ENCODE data around the gene DHRSX.
"Not testable (repeated sequence)": the region's sequence is repeated elsewhere in the genome, so short reads cannot be mapped to it uniquely, and the experiment has no call there.

Gene DHRSX

DNA sequence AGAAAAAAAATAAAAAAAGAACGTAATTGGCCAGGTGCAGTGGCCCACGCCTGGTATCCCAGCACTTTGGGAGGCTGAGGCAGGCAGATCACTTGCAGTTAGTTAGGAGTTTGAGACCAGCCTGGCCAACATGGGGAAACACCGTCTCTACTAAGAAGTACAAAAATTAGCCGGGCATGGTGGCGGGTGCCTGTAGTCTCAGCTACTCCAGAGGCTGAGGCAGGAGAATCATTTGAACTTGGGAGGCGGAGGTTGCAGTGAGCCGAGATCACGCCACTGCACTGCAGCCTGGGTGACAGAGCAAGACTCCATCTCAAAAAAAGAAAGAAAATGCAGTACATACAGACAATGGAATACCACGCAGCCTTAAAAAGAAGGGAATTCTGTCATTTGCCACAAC lies 150.7 kb downstream of the DHRSX start:
- H3K79me2 ChIP-seq (ENCODE audit: control insufficient read depth, low read length); H3K27me3 ChIP-seq (ENCODE audit: control insufficient read depth, low read length); H3F3A ChIP-seq (ENCODE audit: control insufficient read depth, insufficient read depth); H4K20me1 ChIP-seq (ENCODE audit: control insufficient read depth, insufficient read depth, low read depth, low read length); H3K9me3 ChIP-seq (ENCODE audit: control insufficient read depth, insufficient read depth, low read length); H3K27ac ChIP-seq (ENCODE audit: low read depth, low read length); H3K4me2 ChIP-seq (ENCODE audit: low read length); H3K36me3 ChIP-seq (ENCODE audit: control insufficient read depth, low read length); H3K9me2 ChIP-seq (replicated peaks; ENCODE audit: control insufficient read depth, low read length); H3K4me3 ChIP-seq (ENCODE audit: low read length); H3K4me1 ChIP-seq (ENCODE audit: control insufficient read depth, low read length): not testable (repeated sequence)

DNA sequence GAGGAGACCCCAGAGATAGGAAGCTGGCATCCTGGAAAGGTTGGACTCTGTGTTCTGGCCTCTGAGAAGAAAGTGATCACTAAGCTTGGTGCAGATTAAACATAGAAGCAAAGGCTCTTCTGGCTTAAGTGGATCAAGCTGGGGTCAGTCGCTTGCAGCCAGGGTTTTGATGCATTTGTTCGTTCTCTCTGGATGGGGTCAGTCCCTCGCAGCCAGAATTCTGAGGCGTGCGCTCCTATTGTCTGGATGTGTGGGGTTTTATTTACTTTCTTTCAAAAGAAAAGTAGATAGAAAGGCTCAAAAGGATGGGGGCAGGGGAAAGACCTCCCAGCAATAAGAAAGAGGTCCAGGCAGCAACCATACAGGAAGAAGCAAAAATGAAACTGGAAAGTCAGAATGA lies 152.6 kb downstream of the DHRSX start:
- no peak overlapping the region for H3K4me3 ChIP-seq (ENCODE audit: low read length)
- no peaks in the 10 kb centered on the region for H3K27me3 ChIP-seq (ENCODE audit: control insufficient read depth, low read length)
- peaks cover 5% of the 10 kb centered on the region for H3K4me1 ChIP-seq (ENCODE audit: control insufficient read depth, low read length)
- H3K27ac ChIP-seq (ENCODE audit: low read depth, low read length), result no peak overlapping the region
- no peak overlapping the region for H3K4me2 ChIP-seq (ENCODE audit: low read length)
- no peaks in the 10 kb centered on the region for H3K9me2 ChIP-seq (replicated peaks; ENCODE audit: control insufficient read depth, low read length)
- TF ChIP-seq, protein P1, sequence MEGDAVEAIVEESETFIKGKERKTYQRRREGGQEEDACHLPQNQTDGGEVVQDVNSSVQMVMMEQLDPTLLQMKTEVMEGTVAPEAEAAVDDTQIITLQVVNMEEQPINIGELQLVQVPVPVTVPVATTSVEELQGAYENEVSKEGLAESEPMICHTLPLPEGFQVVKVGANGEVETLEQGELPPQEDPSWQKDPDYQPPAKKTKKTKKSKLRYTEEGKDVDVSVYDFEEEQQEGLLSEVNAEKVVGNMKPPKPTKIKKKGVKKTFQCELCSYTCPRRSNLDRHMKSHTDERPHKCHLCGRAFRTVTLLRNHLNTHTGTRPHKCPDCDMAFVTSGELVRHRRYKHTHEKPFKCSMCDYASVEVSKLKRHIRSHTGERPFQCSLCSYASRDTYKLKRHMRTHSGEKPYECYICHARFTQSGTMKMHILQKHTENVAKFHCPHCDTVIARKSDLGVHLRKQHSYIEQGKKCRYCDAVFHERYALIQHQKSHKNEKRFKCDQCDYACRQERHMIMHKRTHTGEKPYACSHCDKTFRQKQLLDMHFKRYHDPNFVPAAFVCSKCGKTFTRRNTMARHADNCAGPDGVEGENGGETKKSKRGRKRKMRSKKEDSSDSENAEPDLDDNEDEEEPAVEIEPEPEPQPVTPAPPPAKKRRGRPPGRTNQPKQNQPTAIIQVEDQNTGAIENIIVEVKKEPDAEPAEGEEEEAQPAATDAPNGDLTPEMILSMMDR (IDR thresholded peaks at IDR 0.05; ENCODE audit: low read depth, low read length, poor library complexity, severe bottlenecking), result no peak
- TF ChIP-seq EZH2phosphoT487 (IDR thresholded peaks at IDR 0.05; ENCODE audit: borderline replicate concordance, low read length), result no peak
- H3K36me3 ChIP-seq (ENCODE audit: control insufficient read depth, low read length), result no peaks in the 10 kb centered on the region
- H3F3A ChIP-seq (ENCODE audit: control insufficient read depth, insufficient read depth), result no peaks in the 10 kb centered on the region
- no peaks in the 10 kb centered on the region for H3K9me3 ChIP-seq (ENCODE audit: control insufficient read depth, insufficient read depth, low read length)
- H4K20me1 ChIP-seq (ENCODE audit: control insufficient read depth, insufficient read depth, low read depth, low read length), result no peaks in the 10 kb centered on the region
- H3K79me2 ChIP-seq (ENCODE audit: control insufficient read depth, low read length), result no peaks in the 10 kb centered on the region

GRCh38 chrX:2346158-2346557 lies 154.6 kb downstream of the DHRSX start:
- Histone ChIP-seq H4K20me1 (ENCODE audit: control insufficient read depth, insufficient read depth, low read depth, low read length) (no peaks in the 10 kb centered on the region), H3K9me2 (replicated peaks; ENCODE audit: control insufficient read depth, low read length) (no peaks in the 10 kb centered on the region), H3K27me3 (ENCODE audit: control insufficient read depth, low read length) (no peaks in the 10 kb centered on the region), H3K9me3 (ENCODE audit: control insufficient read depth, insufficient read depth, low read length) (no peaks in the 10 kb centered on the region), H3K4me2 (ENCODE audit: low read length) (no peak overlapping the region), H3K4me3 (ENCODE audit: low read length) (no peak overlapping the region), H3K27ac (ENCODE audit: low read depth, low read length) (no peak overlapping the region), H3K79me2 (ENCODE audit: control insufficient read depth, low read length) (no peaks in the 10 kb centered on the region), H3K4me1 (ENCODE audit: control insufficient read depth, low read length) (peaks cover 5% of the 10 kb centered on the region), H3K36me3 (ENCODE audit: control insufficient read depth, low read length) (no peaks in the 10 kb centered on the region), H3F3A (ENCODE audit: control insufficient read depth, insufficient read depth) (no peaks in the 10 kb centered on the region)
- TF ChIP-seq EZH2phosphoT487 (IDR thresholded peaks at IDR 0.05; ENCODE audit: borderline replicate concordance, low read length), result no peak
- TF ChIP-seq, protein P1 (IDR thresholded peaks at IDR 0.05; ENCODE audit: low read depth, low read length, poor library complexity, severe bottlenecking), result no peak

- no peaks in the 10 kb centered on the region for H3K79me2 ChIP-seq (ENCODE audit: control insufficient read depth, low read length)
- H3K4me3 ChIP-seq (ENCODE audit: low read length), result no peak overlapping the region
- peaks cover 5% of the 10 kb centered on the region for H3K4me1 ChIP-seq (ENCODE audit: control insufficient read depth, low read length)
- H4K20me1 ChIP-seq (ENCODE audit: control insufficient read depth, insufficient read depth, low read depth, low read length), result no peaks in the 10 kb centered on the region
- H3K36me3 ChIP-seq (ENCODE audit: control insufficient read depth, low read length), result peaks cover 2% of the 10 kb centered on the region; the same call in 1 of the 2 replicates
- TF ChIP-seq, protein P1 (IDR thresholded peaks at IDR 0.05; ENCODE audit: low read depth, low read length, poor library complexity, severe bottlenecking), result no peak
- TF ChIP-seq EZH2phosphoT487 (IDR thresholded peaks at IDR 0.05; ENCODE audit: borderline replicate concordance, low read length), result no peak
- H3K4me2 ChIP-seq (ENCODE audit: low read length), result no peak overlapping the region
- no peaks in the 10 kb centered on the region for H3K27me3 ChIP-seq (ENCODE audit: control insufficient read depth, low read length)
- no peaks in the 10 kb centered on the region for H3K9me3 ChIP-seq (ENCODE audit: control insufficient read depth, insufficient read depth, low read length)
- no peaks in the 10 kb centered on the region for H3F3A ChIP-seq (ENCODE audit: control insufficient read depth, insufficient read depth)
- no peaks in the 10 kb centered on the region for H3K9me2 ChIP-seq (replicated peaks; ENCODE audit: control insufficient read depth, low read length)
- no peak overlapping the region for H3K27ac ChIP-seq (ENCODE audit: low read depth, low read length)
Measured at GRCh38 chrX:2345562-2345961, 155.2 kb downstream of the DHRSX start.
